K562 (cell line): Measurements from ENCODE around the gene OR6K2. TPM values are rescaled to one million over a fixed set of nuclear protein-coding genes. Genes with fewer than 3 reads are reported as not detected.
A peak's percentile ranks its signal among the peaks of the same experiment; 100 is the strongest.

Experiments
- ARID1B ChIP-seq: fragments of 450-650 bp; IDR thresholded peaks from 2 replicates; pipeline ENCODE4 v1.6.1; 2016; ENCODE audit warnings: antibody characterized with exemption, mild to moderate bottlenecking, inconsistent platforms
- ARNT ChIP-seq, 2 experiments: fragments of 450-650 bp; IDR thresholded peaks; 2 replicates each; pipeline ENCODE4 v1.6.1; 2016; ENCODE audit warnings: mild to moderate bottlenecking in 1 of 2
- CBX5 ChIP-seq: IDR thresholded peaks from 2 replicates; pipeline ENCODE4 v1.6.1; 2014; ENCODE audit warnings: low read depth, borderline replicate concordance
- CHD1 ChIP-seq: fragments of 200-600 bp; sonication (generic); IDR thresholded peaks from one replicate; pipeline ENCODE4 v1.6.1; 2012; ENCODE audit warnings: mild to moderate bottlenecking, moderate library complexity, low read length, inconsistent platforms
- CHD4 ChIP-seq: fragments of 200-600 bp; sonication (generic); IDR thresholded peaks from 3 replicates; pipeline ENCODE4 v1.6.1; 2012; ENCODE audit warnings: low read depth, mild to moderate bottlenecking, mixed read lengths, low read length, inconsistent platforms; ENCODE audit not compliant: insufficient read depth, insufficient replicate concordance, poor library complexity, severe bottlenecking
- CREM ChIP-seq: IDR thresholded peaks from 2 replicates; pipeline ENCODE4 v1.6.1; 2014; ENCODE audit warnings: antibody characterized with exemption, low read depth
- DACH1 ChIP-seq: fragments of 450-650 bp; IDR thresholded peaks from 2 replicates; pipeline ENCODE4 v1.6.1; 2018; ENCODE audit not compliant: partially characterized antibody
- ETV5 ChIP-seq: sonication (generic); formaldehyde crosslinking; IDR thresholded peaks from 2 replicates; pipeline ENCODE4 v1.4.0; 2020; ENCODE audit warnings: low read depth, mild to moderate bottlenecking, missing genetic modification reagents
- ID3 ChIP-seq, 2 experiments: fragments of 250-450 bp in 1 of 2; fragments of 450-650 bp in 1 of 2; sonication (Bioruptor Pico) in 1 of 2; IDR thresholded peaks; 2 replicates each; pipeline versions ENCODE4 v1.6.1 to v1.8.0; 2016 to 2021; ENCODE audit warnings: mild to moderate bottlenecking in 2 of 2, moderate library complexity in 2 of 2, missing compliant biosample characterization in 1 of 2, missing genetic modification characterization in 1 of 2
- KAT8 ChIP-seq: fragments of 450-650 bp; IDR thresholded peaks from 2 replicates; pipeline ENCODE4 v1.6.1; 2016; ENCODE audit warnings: low read depth, mild to moderate bottlenecking
- KDM1A ChIP-seq, 2 experiments: fragments of 450-650 bp; IDR thresholded peaks; 2 replicates each; pipeline ENCODE4 v1.6.1; 2016; ENCODE audit warnings: mild to moderate bottlenecking in 2 of 2
- KDM4B ChIP-seq, 2 experiments: fragments of 450-650 bp in 1 of 2; sonication (generic) in 1 of 2; IDR thresholded peaks; 2 replicates each; pipeline ENCODE4 v1.6.1; 2016 to 2017; ENCODE audit warnings: borderline replicate concordance in 2 of 2, antibody characterized with exemption in 1 of 2, low read depth in 1 of 2, mild to moderate bottlenecking in 1 of 2
- KDM5B ChIP-seq: fragments of 200-600 bp; sonication (generic); IDR thresholded peaks from 2 replicates; pipeline ENCODE4 v1.6.1; 2012; ENCODE audit warnings: low read depth, mild to moderate bottlenecking, moderate library complexity, low read length, control low read depth, inconsistent platforms; ENCODE audit not compliant: insufficient replicate concordance
- MEF2A ChIP-seq: IDR thresholded peaks from 2 replicates; pipeline ENCODE4 v1.6.1; 2011; ENCODE audit warnings: low read depth, mild to moderate bottlenecking, low read length, moderate library complexity; ENCODE audit not compliant: control insufficient read depth
- MXD1 ChIP-seq: fragments of 250-450 bp; sonication (Bioruptor Pico); IDR thresholded peaks from 2 replicates; pipeline ENCODE4 v1.8.0; 2021; ENCODE audit warnings: borderline replicate concordance, mild to moderate bottlenecking, moderate library complexity; ENCODE audit not compliant: poor library complexity, severe bottlenecking
- NR2C2 ChIP-seq, 2 experiments: fragments of 200-800 bp in 1 of 2; sonication (Bioruptor generic) in 1 of 2; sonication (generic) in 1 of 2; formaldehyde crosslinking in 1 of 2; IDR thresholded peaks; 2 replicates each; pipeline versions ENCODE4 v1.6.1 to v1.8.0; 2016 to 2022; ENCODE audit warnings: mild to moderate bottlenecking in 1 of 2, missing compliant biosample characterization in 1 of 2, missing genetic modification characterization in 1 of 2, missing genetic modification reagents in 1 of 2
- PHB ChIP-seq: fragments of 250-450 bp; sonication (Bioruptor Pico); IDR thresholded peaks from 2 replicates; pipeline ENCODE4 v1.5.0; 2021
- POLR2AphosphoS2 ChIP-seq: IDR thresholded peaks from 2 replicates; pipeline ENCODE4 v1.6.1; 2012; ENCODE audit warnings: low read length, improper control_type of control experiment
- SIN3A ChIP-seq, 2 experiments: fragments of 150-350 bp in 1 of 2; IDR thresholded peaks; 2 replicates each; pipeline ENCODE4 v1.6.1; 2011 to 2016; ENCODE audit warnings: borderline replicate concordance in 2 of 2, low read depth in 2 of 2, low read length in 2 of 2, mild to moderate bottlenecking in 2 of 2, moderate library complexity in 2 of 2; ENCODE audit not compliant: control insufficient read depth in 1 of 2
- SMAD3 ChIP-seq: fragments of 450-650 bp; formaldehyde crosslinking; conservative IDR thresholded peaks from 2 replicates; pipeline ENCODE4 v1.4.0; 2020; ENCODE audit warnings: mild to moderate bottlenecking
- SMARCA5 ChIP-seq: fragments of 450-650 bp; IDR thresholded peaks from 2 replicates; pipeline ENCODE4 v1.6.1; 2016
- SRSF3 ChIP-seq: fragments of 200-400 bp; formaldehyde crosslinking; IDR thresholded peaks from 2 replicates; pipeline ENCODE4 v1.6.1; 2016; ENCODE audit warnings: mild to moderate bottlenecking, low read length, moderate library complexity; ENCODE audit not compliant: insufficient read depth
- TAL1 ChIP-seq: fragments of 450-650 bp; IDR thresholded peaks from 2 replicates; pipeline ENCODE4 v1.6.1; 2016; ENCODE audit warnings: mild to moderate bottlenecking
- TARDBP ChIP-seq: fragments of 450-650 bp; IDR thresholded peaks from 2 replicates; pipeline ENCODE4 v1.6.1; 2016
- YBX1 ChIP-seq: fragments of 450-650 bp; IDR thresholded peaks from 2 replicates; pipeline ENCODE4 v1.7.1; 2016; ENCODE audit warnings: mild to moderate bottlenecking
- ZNF175 ChIP-seq: fragments of 200-800 bp; sonication (Bioruptor generic); IDR thresholded peaks from 2 replicates; pipeline ENCODE4 v1.6.1; 2016; ENCODE audit warnings: low read depth, mild to moderate bottlenecking, missing genetic modification characterization, missing compliant biosample characterization
- ZNF197 ChIP-seq: fragments of 200-800 bp; sonication (Bioruptor generic); IDR thresholded peaks from 2 replicates; pipeline ENCODE4 v1.6.1; 2016; ENCODE audit warnings: low read depth, missing genetic modification characterization, missing compliant biosample characterization
- ZNF311 ChIP-seq: fragments of 250-450 bp; sonication (Bioruptor Pico); IDR thresholded peaks from 2 replicates; pipeline ENCODE4 v1.4.0; 2020; ENCODE audit warnings: mild to moderate bottlenecking, moderate library complexity
- ZNF354B ChIP-seq: fragments of 250-450 bp; sonication (Bioruptor Pico); IDR thresholded peaks from 2 replicates; pipeline ENCODE4 v1.4.0; 2020
- ZNF41 ChIP-seq: fragments of 250-450 bp; sonication (Bioruptor Pico); conservative IDR thresholded peaks from 2 replicates; pipeline ENCODE4 v1.4.0; 2020; ENCODE audit warnings: mild to moderate bottlenecking
- ZZZ3 ChIP-seq: fragments of 450-650 bp; IDR thresholded peaks from 2 replicates; pipeline ENCODE4 v1.6.1; 2016; ENCODE audit warnings: antibody characterized with exemption, mild to moderate bottlenecking, moderate library complexity
- polyA plus RNA-seq, 8 experiments: library from polyadenylated mRNA; depleted of rRNA in 4 of 8; stranded (reverse) in 5 of 8; unstranded in 3 of 8; fragments of >200 nt; fragmentation: Nextera tagmentation in 2 of 8; fragmentation: Illumina TruSeq in 1 of 8; extraction: Ambion mirVana in 2 of 8; extraction: Trizol in 1 of 8; gene quantifications; 2 replicates each; pipeline versions ENCODE4 v1.2.1 to v1.2.3, GENCODE V29; 2011 to 2014; ENCODE audit warnings: inconsistent platforms in 1 of 8, missing spikeins in 1 of 8
- total RNA-seq, 7 experiments: library from RNA; depleted of rRNA in 6 of 7; stranded (reverse); fragments of >200 nt in 6 of 7; fragmentation: Illumina TruSeq in 2 of 7; extraction: Trizol in 2 of 7; gene quantifications; 2 replicates each; pipeline versions ENCODE4 v1.2.1 to v1.2.3, GENCODE V29; 2011 to 2021; ENCODE audit warnings: low replicate concordance in 1 of 7

OR6K2 gene
- total and polyA plus RNA-seq, 9 of the 15 experiments (the other 6 are each of a cell fraction or from before 2014, with no cell fraction given): not detected

- TF ChIP-seq ID3 (CRISPR knock-in tag; IDR thresholded peaks at IDR 0.05) (no peak), ID3 (tag; IDR thresholded peaks at IDR 0.05) (no peak), POLR2AphosphoS2 (no peak), CHD4 (no peak), ARID1B (peak; percentile 69), DACH1 (no peak), ZNF197 (no peak), TAL1 (no peak), SMARCA5 (peak; percentile 28; the same call in 1 of the 2 replicates), KDM4B (IDR thresholded peaks at IDR 0.05; ENCODE audit: borderline replicate concordance in 2 of 2, low read depth in 1 of 2) (no peak), KAT8 (no peak), KDM5B (no peak), ZNF175 (CRISPR knock-in tag) (no peak), CBX5 (no peak), ZNF41 (CRISPR knock-in tag) (no peak), ARNT (IDR thresholded peaks at IDR 0.05) (no peak), YBX1 (no peak), SRSF3 (no peak), MEF2A (no peak), PHB (CRISPR knock-in tag) (no peak), CHD1 (no peak), ZNF354B (CRISPR knock-in tag) (no peak), CREM (no peak), ZNF311 (CRISPR knock-in tag) (no peak), KDM1A (IDR thresholded peaks at IDR 0.05) (peak in 1 of 2 experiments; percentile 17; a peak in 1 of 4 replicates), MXD1 (CRISPR knock-in tag) (no peak), ETV5 (CRISPR knock-in tag) (no peak), SMAD3 (no peak), SIN3A (IDR thresholded peaks at IDR 0.05; ENCODE audit: borderline replicate concordance in 2 of 2, control insufficient read depth in 1 of 2, low read depth in 2 of 2, low read length in 2 of 2) (no peak), TARDBP (no peak), NR2C2 (CRISPR knock-in tag; IDR thresholded peaks at IDR 0.05) (no peak), NR2C2 (tag; IDR thresholded peaks at IDR 0.05) (0 out of 2 replicates have a peak, but pooled peaks have one; percentile 21), ZZZ3 (no peak)
Measured at GRCh38 chr1:158728510-158729225, 28.2 kb upstream of the OR6K2 start (continued).
